WTC11 (cell line): ENCODE data around the gene GJB1.

Source experiments
- HMGXB4 ChIP-seq: sonication (generic); formaldehyde crosslinking; IDR thresholded peaks from 2 replicates; pipeline ENCODE4 v1.8.1; 2023; ENCODE audit warnings: mild to moderate bottlenecking, moderate library complexity, missing genetic modification reagents
- IRF1 ChIP-seq: sonication (generic); formaldehyde crosslinking; IDR thresholded peaks from 2 replicates; pipeline ENCODE4 v1.8.0; 2023; ENCODE audit warnings: missing genetic modification reagents
- SP1 ChIP-seq: sonication (generic); formaldehyde crosslinking; conservative IDR thresholded peaks from 2 replicates; pipeline ENCODE4 v1.8.1; 2022; ENCODE audit warnings: missing genetic modification reagents
- ZBTB21 ChIP-seq: sonication (generic); formaldehyde crosslinking; IDR thresholded peaks from 2 replicates; pipeline ENCODE4 v1.8.1; 2023; ENCODE audit warnings: mild to moderate bottlenecking, missing genetic modification reagents, borderline replicate concordance
- ZNF232 ChIP-seq: sonication (generic); formaldehyde crosslinking; IDR thresholded peaks from 2 replicates; pipeline ENCODE4 v1.8.0; 2022; ENCODE audit warnings: mild to moderate bottlenecking, missing genetic modification reagents
- ZNF671 ChIP-seq: fragments of 250-450 bp; sonication (Bioruptor Pico); IDR thresholded peaks from 2 replicates; pipeline ENCODE4 v1.8.0; 2021; ENCODE audit warnings: mild to moderate bottlenecking
- TF ChIP-seq, protein P1 (sequence below): fragments of 200-600 bp; IDR thresholded peaks from 2 replicates; pipeline ENCODE4 v1.8.0; 2022; ENCODE audit warnings: antibody characterized with exemption
- TF ChIP-seq, protein P2 (sequence below): sonication (generic); formaldehyde crosslinking; IDR thresholded peaks from 2 replicates; pipeline ENCODE4 v1.8.1; 2023; ENCODE audit warnings: mild to moderate bottlenecking, missing genetic modification reagents

DNA sequence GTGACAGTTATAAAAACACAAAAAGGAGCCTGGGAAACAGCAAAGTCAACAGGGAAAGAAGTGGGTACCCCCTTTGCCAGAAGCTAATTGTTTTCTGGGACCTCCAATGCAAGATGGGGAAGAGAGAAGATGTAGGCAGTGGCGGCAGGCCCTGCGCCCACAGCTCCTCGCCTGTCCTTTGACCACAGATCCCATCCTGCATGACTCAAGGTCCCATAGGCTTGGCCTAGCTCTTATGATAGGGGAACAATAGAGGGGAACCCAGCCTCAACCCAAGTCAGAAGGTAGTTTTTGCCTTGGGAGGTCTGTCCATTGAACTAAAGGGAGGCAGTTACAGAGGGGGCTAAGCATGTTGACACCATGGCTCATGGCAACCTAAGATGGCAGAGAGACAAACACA, 16.8 kb downstream of the GJB1 start:
- TF ChIP-seq ZNF671 (no peak), ZNF232 (no peak), HMGXB4 (CRISPR knock-in tag) (no peak), SP1 (CRISPR knock-in tag) (no peak), ZBTB21 (CRISPR knock-in tag) (no peak), IRF1 (CRISPR knock-in tag) (no peak)
- TF ChIP-seq, protein P1, sequence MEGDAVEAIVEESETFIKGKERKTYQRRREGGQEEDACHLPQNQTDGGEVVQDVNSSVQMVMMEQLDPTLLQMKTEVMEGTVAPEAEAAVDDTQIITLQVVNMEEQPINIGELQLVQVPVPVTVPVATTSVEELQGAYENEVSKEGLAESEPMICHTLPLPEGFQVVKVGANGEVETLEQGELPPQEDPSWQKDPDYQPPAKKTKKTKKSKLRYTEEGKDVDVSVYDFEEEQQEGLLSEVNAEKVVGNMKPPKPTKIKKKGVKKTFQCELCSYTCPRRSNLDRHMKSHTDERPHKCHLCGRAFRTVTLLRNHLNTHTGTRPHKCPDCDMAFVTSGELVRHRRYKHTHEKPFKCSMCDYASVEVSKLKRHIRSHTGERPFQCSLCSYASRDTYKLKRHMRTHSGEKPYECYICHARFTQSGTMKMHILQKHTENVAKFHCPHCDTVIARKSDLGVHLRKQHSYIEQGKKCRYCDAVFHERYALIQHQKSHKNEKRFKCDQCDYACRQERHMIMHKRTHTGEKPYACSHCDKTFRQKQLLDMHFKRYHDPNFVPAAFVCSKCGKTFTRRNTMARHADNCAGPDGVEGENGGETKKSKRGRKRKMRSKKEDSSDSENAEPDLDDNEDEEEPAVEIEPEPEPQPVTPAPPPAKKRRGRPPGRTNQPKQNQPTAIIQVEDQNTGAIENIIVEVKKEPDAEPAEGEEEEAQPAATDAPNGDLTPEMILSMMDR, result no peak
- TF ChIP-seq, protein P2, sequence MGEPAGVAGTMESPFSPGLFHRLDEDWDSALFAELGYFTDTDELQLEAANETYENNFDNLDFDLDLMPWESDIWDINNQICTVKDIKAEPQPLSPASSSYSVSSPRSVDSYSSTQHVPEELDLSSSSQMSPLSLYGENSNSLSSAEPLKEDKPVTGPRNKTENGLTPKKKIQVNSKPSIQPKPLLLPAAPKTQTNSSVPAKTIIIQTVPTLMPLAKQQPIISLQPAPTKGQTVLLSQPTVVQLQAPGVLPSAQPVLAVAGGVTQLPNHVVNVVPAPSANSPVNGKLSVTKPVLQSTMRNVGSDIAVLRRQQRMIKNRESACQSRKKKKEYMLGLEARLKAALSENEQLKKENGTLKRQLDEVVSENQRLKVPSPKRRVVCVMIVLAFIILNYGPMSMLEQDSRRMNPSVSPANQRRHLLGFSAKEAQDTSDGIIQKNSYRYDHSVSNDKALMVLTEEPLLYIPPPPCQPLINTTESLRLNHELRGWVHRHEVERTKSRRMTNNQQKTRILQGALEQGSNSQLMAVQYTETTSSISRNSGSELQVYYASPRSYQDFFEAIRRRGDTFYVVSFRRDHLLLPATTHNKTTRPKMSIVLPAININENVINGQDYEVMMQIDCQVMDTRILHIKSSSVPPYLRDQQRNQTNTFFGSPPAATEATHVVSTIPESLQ (CRISPR knock-in tag), result no peak
